ENCODE data around the gene AKT3. TPM values are rescaled to one million over a fixed set of nuclear protein-coding genes. Genes with fewer than 3 reads are reported as not detected.
A peak's percentile ranks its signal among the peaks of the same experiment; 100 is the strongest.

AKT3 gene
- polyA plus RNA-seq, 3 donors from 2014 or later, result 2.5 to 7.3 (median 5.2) TPM

DNA sequence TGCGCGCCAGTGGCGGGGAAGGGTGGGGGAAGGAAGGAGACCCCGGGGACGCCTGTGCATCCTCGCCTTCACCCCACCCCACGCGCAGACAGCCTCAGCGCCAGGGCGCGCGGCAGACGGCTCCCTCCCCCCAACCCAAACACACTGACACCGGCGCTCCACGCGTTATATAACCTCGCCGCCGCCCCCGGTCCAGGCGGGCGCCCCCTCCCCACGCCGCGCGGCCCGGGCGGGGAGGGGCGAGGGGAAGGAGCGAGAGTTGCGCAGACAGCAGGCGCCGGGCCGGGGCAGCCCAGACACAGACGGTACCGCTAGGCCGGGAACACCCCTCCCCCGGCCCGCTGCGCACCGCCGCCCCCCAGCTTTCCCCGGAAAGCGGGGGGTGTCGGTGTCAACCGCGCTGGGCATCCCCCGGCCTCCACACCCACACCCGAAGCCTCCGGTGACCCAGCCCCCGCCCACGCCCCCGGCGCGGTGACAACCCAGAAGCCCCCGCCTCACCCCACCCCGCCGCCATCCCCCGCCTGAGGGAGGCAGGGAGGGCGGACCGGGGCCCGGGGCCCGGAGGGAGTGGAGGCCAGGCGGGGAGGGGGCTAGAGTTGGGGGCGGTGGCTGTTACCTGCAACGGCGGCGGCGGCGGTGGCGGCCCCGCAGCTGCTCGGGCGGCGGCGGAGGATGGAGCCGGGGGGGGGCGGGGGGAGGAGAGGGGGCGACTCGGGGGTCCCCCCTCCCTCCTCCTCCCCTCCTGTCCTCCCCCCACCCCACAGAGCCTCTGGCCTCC is 432 bp downstream of the AKT3 start:
- H3K4me1 Mint-ChIP-seq, result peaks cover 31 to 50% of the 10 kb centered on the region in 2 donors
- DNase-seq, result peak; percentile 78 to 79 (median 78)
- H3K27me3 Mint-ChIP-seq (ENCODE audit: low read depth in 3 of 3), result peaks cover 13 to 20% (median 13%) of the 10 kb centered on the region in 3 donors
- H3K4me3 Mint-ChIP-seq, result peak overlapping the region; percentile 92 to 98 (median 96)
- H3K9me3 Mint-ChIP-seq, result no peaks in the 10 kb centered on the region
- peak overlapping the region; percentile 95 to 100 (median 98) for H3K27ac Mint-ChIP-seq
- H3K36me3 Mint-ChIP-seq, result no peaks in the 10 kb centered on the region

DNA sequence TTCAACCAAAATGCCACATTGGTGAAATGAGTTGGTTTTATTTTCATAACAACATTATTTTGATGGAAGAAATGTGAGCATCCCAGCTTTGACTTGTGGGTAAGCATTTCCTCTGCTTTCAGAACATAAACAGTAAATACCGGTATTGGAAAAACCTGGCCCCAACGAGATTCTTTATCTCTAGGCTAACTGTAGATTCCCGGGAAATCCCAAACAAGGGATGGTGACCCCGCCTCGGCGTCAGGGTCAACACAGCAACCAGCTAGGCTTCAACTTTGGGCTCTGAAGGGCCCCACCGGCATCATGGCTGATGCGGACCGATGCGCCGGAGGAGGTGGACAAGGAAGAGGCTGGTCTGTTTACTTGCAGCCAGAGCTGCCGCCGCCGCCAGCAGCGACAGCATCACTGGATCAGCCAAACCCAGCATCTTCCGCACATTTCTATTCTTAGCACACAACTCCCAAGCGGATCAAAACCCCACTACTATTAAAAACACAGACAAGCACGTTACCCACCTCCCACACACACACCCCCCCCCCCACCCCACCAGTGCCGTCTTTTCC is 1.1 kb downstream of the AKT3 start:
- Mint-ChIP-seq H3K27ac (peak overlapping the region; percentile 95 to 100 (median 98)), H3K27me3 (ENCODE audit: low read depth in 3 of 3) (peaks cover 11 to 20% (median 13%) of the 10 kb centered on the region in 3 donors), H3K36me3 (no peaks in the 10 kb centered on the region), H3K9me3 (no peaks in the 10 kb centered on the region), H3K4me1 (peaks cover 33 to 54% of the 10 kb centered on the region in 2 donors), H3K4me3 (peak overlapping the region; percentile 92 to 98 (median 96))
- peak in 1 of 3 donors; percentile 69 for DNase-seq

DNA sequence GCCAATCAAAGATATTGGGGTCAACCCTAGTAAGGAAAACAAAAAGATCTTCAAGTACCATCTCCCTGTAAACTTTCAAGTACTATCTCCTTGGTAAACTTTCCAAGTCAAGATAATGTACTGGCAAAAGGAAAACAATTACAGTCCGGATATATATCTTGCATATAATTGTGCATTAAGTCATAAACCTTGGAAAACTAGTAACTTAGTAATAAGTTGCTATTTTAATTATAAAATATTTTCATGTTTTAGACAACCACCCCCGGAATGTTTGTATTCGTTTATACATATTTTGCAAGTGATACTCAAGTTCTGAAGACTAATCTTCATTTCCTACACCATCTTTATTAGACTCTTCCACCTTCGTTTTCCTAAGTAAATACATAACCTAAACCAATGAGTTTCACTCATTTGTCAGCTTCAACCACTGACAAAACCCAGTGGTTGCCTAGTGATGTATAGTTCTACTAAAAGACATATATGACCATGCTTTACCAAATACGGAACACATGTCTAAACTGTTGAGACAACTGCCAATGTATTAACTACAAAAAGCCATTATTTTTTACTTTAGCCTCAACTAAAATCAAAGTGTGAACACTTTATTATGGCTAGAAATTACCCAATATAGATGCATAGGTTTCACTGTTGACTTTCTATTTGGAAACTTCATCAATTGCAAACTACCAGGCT is 1.7 kb downstream of the AKT3 start:
- H3K27ac Mint-ChIP-seq, result peak overlapping the region; percentile 95 to 100 (median 98)
- H3K4me1 Mint-ChIP-seq, result peaks cover 34 to 59% of the 10 kb centered on the region in 2 donors
- DNase-seq, result peak in 1 of 3 donors; percentile 12
- peaks cover 11 to 20% (median 13%) of the 10 kb centered on the region in 3 donors for H3K27me3 Mint-ChIP-seq (ENCODE audit: low read depth in 3 of 3)
- H3K36me3 Mint-ChIP-seq, result no peaks in the 10 kb centered on the region
- no peaks in the 10 kb centered on the region for H3K9me3 Mint-ChIP-seq
- H3K4me3 Mint-ChIP-seq, result peak overlapping the region; percentile 92 to 98 (median 96)

DNA sequence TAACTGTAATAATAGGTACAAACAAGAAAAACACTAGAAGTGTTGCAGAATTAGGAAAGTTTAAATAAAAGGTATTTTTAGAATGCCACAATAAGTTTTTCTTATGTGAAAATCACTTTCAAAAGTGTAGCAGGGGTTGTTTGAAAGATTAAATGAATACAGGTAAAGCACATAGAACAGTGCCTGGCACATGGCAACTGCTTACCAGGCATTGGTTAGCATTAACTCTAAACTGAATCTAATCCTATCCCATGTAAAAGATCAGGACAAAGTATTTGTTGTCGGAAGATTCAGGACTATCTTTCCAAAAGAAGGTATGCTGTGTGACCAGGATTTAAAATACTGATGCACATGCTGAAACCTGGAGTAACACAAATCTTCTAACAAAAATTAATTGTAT is 3.3 kb downstream of the AKT3 start:
- Mint-ChIP-seq H3K9me3 (no peaks in the 10 kb centered on the region), H3K36me3 (no peaks in the 10 kb centered on the region), H3K4me3 (no peak overlapping the region), H3K27ac (peak overlapping the region in 4 of 6 donors; percentile 1 to 72 (median 53)), H3K27me3 (ENCODE audit: low read depth in 3 of 3) (peaks cover 10 to 20% (median 13%) of the 10 kb centered on the region in 3 donors), H3K4me1 (peaks cover 44 to 66% of the 10 kb centered on the region in 2 donors)
- no peak for DNase-seq

DNA sequence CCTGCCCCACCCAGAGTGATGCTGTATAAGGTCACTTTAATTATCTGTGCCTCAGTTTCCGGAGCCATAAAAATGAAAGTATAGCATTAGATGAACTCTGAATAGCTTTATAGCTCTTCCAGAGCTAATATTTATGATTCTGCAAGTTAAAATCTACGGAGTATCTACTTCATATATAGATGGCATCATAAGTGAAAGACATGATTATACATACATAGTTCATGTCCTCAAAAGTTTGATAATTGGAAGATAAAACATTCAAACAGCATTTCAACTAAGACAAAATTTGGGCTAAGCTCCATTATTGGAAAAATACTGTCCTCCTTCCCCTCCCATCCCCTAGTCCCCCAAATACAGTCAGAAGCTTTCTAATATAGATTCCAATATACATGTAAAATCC is 4.2 kb downstream of the AKT3 start:
- Mint-ChIP-seq H3K36me3 (no peaks in the 10 kb centered on the region), H3K4me1 (peaks cover 40 to 66% of the 10 kb centered on the region in 2 donors), H3K27me3 (ENCODE audit: low read depth in 3 of 3) (peaks cover 7 to 14% (median 10%) of the 10 kb centered on the region in 3 donors), H3K4me3 (no peak overlapping the region), H3K9me3 (no peaks in the 10 kb centered on the region), H3K27ac (peak overlapping the region in 4 of 6 donors; percentile 3 to 57 (median 48))
- DNase-seq, result no peak

DNA sequence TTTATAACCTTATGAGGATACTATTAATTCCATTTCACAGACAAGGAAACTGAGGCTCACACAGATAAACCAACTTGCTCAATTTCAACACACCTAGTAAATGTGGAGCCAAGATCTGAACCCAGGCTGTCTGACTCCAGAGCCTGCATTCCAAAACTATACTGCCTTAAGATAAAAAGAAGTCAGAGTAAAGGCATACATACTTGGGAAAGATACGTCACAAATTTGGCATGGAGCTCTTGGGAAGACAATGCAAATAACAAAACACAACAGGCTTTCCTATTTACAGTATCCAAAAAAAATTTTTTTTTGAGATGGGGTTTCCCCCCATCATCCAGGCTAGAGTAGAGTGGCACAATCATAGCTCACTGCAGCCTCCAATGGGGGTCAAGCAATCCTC is 5.9 kb downstream of the AKT3 start:
- peaks cover 45 to 80% of the 10 kb centered on the region in 2 donors for H3K4me1 Mint-ChIP-seq

DNA sequence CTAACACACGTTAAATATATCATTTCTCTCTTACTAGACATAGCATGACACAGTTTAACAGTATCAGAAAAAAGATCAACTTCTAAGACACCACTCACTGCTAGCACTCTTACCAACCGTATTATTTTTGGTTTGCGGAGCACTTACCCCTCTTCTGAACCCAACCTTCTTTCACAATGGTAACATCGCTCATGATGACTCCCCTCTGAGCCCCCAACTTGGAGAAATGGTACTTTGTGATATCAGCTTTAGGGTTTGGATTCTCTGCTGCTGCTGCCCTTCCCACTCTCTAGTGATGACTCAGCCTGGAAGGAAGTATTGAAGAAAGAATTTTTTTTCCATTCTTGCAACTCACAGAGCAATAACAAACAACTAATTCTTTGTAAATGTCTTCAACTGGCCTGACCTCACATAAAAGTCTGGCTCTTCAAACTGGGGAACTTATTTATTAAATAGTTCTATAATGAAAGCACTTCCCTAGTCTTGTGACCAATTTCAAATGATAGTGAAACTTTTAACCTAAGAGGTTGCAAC is 7.0 kb downstream of the AKT3 start:
- DNase-seq, result no peak
- H3K36me3 Mint-ChIP-seq, result no peaks in the 10 kb centered on the region
- no peaks in the 10 kb centered on the region for H3K27me3 Mint-ChIP-seq (ENCODE audit: low read depth in 3 of 3)
- peak overlapping the region; percentile 75 to 90 (median 84) for H3K27ac Mint-ChIP-seq
- H3K9me3 Mint-ChIP-seq, result no peaks in the 10 kb centered on the region
- peak overlapping the region; percentile 61 to 77 (median 67) for H3K4me3 Mint-ChIP-seq
- peaks cover 42 to 80% of the 10 kb centered on the region in 2 donors for H3K4me1 Mint-ChIP-seq

More for the DNA sequence above, 5.9 kb downstream of the AKT3 start:
- H3K9me3 Mint-ChIP-seq, result no peaks in the 10 kb centered on the region
- no peak for DNase-seq
- H3K27me3 Mint-ChIP-seq (ENCODE audit: low read depth in 3 of 3), result peaks cover 5 to 7% (median 6%) of the 10 kb centered on the region in 3 donors
- no peaks in the 10 kb centered on the region for H3K36me3 Mint-ChIP-seq
- no peak overlapping the region for H3K27ac Mint-ChIP-seq
- H3K4me3 Mint-ChIP-seq, result no peak overlapping the region

DNA sequence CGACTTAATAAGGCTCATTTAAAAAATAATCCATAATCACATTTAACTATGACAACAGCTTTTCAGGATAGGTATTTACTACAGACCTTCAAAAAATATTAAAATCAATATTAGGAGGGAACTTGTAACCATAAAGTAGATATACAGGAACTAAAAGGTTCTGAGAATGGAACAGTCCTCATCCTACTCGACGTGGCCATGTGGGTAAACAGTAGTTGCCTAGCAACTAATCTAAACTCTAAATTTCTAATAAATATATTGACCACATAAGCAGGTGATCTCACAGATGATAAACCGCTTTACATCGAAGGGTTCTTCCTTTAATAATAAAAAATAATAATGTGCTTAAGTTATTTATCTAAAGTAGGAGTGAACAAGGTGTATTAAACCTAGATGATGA is 7.9 kb downstream of the AKT3 start:
- DNase-seq, result no peak
- Mint-ChIP-seq H3K9me3 (no peaks in the 10 kb centered on the region), H3K27me3 (ENCODE audit: low read depth in 3 of 3) (no peaks in the 10 kb centered on the region), H3K27ac (peak overlapping the region; percentile 20 to 86 (median 72)), H3K4me1 (peaks cover 48 to 85% of the 10 kb centered on the region in 2 donors), H3K4me3 (peak overlapping the region in 1 of 5 donors; percentile 0), H3K36me3 (peaks cover 0 to 2% (median 2%) of the 10 kb centered on the region in 3 donors)

DNA sequence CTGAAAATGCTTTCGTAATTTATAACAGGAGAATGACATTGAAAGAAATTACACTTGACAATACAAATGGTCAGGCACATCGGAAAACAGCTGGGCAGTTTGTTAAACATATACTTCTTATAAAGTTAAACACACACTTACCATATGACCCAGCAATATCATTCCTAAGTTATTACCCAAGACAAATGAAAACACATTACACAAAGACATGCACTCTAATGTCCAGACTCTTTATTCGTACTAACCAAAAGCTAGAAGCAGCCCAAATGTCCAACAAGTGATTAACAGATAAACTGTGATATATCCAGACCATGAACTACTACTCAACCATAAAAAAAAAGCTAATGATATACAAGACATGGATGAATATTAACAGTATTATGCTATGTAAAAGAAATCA is 8.5 kb downstream of the AKT3 start:
- Mint-ChIP-seq H3K9me3 (peaks cover 0 to under 1% (median 0%) of the 10 kb centered on the region in 6 donors), H3K27me3 (ENCODE audit: low read depth in 3 of 3) (no peaks in the 10 kb centered on the region), H3K27ac (peak overlapping the region in 5 of 6 donors; percentile 56 to 82 (median 80)), H3K4me1 (peaks cover 53 to 84% of the 10 kb centered on the region in 2 donors), H3K36me3 (peaks cover 0 to 5% (median 5%) of the 10 kb centered on the region in 3 donors), H3K4me3 (peak overlapping the region in 3 of 5 donors; percentile 31 to 56 (median 48))
- no peak for DNase-seq

DNA sequence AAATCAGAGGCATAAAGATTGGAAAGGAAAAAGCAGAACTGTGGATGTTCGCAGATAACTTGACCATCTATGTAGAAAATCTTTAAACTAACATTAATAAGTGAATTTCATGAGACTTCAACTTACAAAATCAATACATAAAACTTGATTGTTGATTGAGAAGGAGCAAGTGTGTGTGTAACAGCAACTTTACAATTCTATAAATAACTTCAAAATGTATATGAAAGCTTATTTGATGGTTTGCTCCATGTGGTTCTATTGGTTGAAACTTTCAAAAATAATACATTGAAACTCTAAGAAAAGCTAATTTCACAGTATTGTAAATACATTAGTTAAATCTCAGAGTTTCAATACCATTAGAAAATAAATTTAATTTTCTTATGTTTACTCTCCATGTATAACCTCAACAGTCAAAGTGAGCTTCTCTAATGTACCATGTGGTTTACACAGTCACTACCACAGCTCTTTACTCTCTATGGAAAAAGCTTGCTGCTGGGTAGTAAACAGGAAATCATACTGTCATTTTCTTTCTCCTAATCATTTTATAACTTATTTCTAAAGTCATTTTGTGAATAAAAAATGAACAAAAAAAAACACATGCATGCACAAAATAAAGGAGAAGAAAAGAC is 12.0 kb downstream of the AKT3 start:
- Mint-ChIP-seq H3K9me3 (peaks cover 0 to 17% (median 4%) of the 10 kb centered on the region in 6 donors), H3K4me1 (peaks cover 46 to 79% of the 10 kb centered on the region in 2 donors), H3K27ac (peak overlapping the region; percentile 88 to 93 (median 90)), H3K27me3 (ENCODE audit: low read depth in 3 of 3) (peaks cover 0 to 4% (median 0%) of the 10 kb centered on the region in 3 donors), H3K4me3 (peak overlapping the region; percentile 59 to 81 (median 70)), H3K36me3 (peaks cover 18 to 31% (median 30%) of the 10 kb centered on the region in 3 donors)
- peak; percentile 35 to 54 (median 53) for DNase-seq

DNA sequence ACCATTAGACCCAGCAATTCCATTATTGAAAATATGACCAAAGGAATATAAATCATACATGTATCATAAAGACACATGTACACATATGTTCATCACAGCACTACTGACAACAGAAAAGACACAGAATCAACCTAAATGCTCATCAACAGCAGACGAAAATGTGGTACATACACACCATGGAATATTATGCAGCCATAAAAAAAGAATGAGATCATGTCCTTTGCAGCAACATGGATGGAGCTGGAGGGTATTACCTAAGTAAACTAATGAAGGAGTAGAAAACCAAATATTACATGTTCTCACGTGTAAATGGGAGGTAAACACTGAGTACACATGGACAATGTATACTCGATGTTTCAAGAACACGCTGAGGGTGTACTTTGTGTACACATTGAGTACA is 15.9 kb downstream of the AKT3 start:
- H3K27me3 Mint-ChIP-seq (ENCODE audit: low read depth in 3 of 3), result peaks cover 0 to 5% (median 0%) of the 10 kb centered on the region in 3 donors
- peak overlapping the region in 1 of 6 donors; percentile 6 for H3K27ac Mint-ChIP-seq
- peaks cover 29 to 67% of the 10 kb centered on the region in 2 donors for H3K4me1 Mint-ChIP-seq

DNA sequence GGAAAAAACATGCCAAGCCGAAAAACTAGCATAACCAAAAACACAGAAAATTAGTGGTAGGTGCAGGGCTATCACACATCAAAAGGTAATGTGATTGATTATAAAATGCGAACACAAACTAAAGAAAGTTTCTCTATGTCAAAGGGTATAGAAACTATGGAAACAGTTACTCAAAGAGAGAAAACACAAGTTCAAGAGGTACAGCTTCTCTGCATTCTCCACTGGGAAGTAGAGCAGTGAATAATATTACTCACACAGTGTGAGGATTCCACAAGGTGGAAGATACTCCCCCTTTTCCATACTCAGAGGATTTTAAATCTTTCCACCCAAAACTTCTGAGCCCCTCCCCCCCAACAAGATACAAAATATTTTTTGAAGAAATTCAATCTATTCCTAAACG is 18.6 kb downstream of the AKT3 start:
- Mint-ChIP-seq H3K27ac (peak overlapping the region in 2 of 6 donors; percentile 8 to 46), H3K4me1 (peaks cover 17 to 70% of the 10 kb centered on the region in 2 donors), H3K9me3 (peaks cover 0 to 16% (median 4%) of the 10 kb centered on the region in 6 donors), H3K4me3 (no peak overlapping the region), H3K27me3 (ENCODE audit: low read depth in 3 of 3) (peaks cover 0 to 5% (median 0%) of the 10 kb centered on the region in 3 donors), H3K36me3 (peaks cover 22 to 35% (median 26%) of the 10 kb centered on the region in 3 donors)
- no peak for DNase-seq

More for the DNA sequence above, 15.9 kb downstream of the AKT3 start:
- H3K9me3 Mint-ChIP-seq, result peaks cover 0 to 17% (median 4%) of the 10 kb centered on the region in 6 donors
- peaks cover 22 to 31% (median 31%) of the 10 kb centered on the region in 3 donors for H3K36me3 Mint-ChIP-seq
- no peak overlapping the region for H3K4me3 Mint-ChIP-seq
- DNase-seq, result no peak

DNA sequence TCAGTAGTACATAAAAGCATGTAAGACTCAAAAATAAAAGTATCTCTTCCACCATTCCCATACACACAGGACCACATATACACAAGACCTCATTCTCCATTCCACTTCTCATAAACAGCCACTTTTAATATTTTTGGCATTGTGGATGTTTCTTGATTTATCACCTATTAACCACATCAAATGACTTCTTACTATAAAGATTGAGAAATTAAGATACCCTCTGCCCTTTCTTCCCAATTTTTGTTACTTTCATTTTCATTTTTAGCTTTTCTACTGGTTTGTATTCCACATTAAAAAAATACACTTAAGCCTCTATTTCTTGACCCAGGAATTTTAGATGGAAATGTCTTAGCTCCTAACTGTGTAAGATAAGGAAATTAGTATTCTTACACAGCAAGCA is 22.8 kb downstream of the AKT3 start:
- DNase-seq, result no peak
- Mint-ChIP-seq H3K4me3 (peak overlapping the region; percentile 24 to 60 (median 47)), H3K36me3 (peaks cover 2 to 25% (median 15%) of the 10 kb centered on the region in 3 donors), H3K9me3 (peaks cover under 1 to 5% (median 1%) of the 10 kb centered on the region in 6 donors), H3K4me1 (peaks cover 34 to 87% of the 10 kb centered on the region in 2 donors), H3K27me3 (ENCODE audit: low read depth in 3 of 3) (peaks cover 0 to 1% (median 1%) of the 10 kb centered on the region in 3 donors), H3K27ac (peak overlapping the region in 4 of 6 donors; percentile 25 to 80 (median 58))
